ENCODE results near the gene BTBD16. TPM values are rescaled to one million over a fixed set of nuclear protein-coding genes. Genes with fewer than 3 reads are reported as not detected.

Gene BTBD16
- total RNA-seq, 1 donor, result not detected

DNA sequence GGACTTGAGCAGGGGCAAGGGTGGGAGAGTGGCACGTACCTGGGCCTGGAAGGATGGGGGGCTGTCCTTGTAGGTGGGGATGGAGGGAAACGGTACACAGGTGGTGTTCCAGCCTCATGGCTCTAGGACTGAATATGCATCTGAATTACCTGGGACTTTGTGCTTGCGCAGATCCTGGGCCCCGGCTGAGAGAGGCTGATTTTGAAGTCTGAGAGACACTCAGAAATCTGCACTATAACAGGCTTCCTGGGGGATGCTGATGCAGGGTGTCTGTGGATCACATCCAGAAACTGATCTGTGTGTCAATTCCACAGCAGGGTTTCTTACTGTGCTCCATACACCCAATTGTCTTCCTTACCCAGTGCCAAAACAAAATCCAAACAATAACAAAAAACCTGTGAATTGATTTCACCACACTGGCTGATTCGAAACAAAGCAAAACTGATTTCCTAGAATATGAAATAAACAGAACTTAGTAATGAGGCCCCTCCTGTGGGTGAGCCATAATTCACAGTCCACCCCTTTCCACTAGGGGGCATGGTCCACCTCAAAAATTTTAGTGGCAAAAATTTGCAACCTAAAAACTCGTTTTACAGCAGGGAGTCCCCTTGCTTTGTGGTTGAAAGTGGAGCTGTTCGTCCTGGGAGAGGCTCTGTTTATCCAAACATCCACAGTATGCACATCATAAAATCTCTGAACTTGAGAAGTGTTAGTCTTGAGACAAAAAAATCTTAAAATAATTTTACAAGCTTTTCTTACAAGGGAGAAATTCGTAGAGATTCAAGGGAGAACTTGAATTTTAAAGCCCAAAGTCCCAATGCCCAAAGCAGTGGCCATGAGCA lies 71.4 kb downstream of the BTBD16 start:
- no peak overlapping the region for H3K4me2 ChIP-seq (ENCODE audit: insufficient read depth, low read length)
- H4K20me1 ChIP-seq (ENCODE audit: insufficient read depth, low read length), result no peaks in the 10 kb centered on the region
- H3K27ac ChIP-seq (ENCODE audit: low read depth, low read length), result no peak overlapping the region
- peak; percentile 77 for DNase-seq (ENCODE audit: insufficient read length, low spot score, missing footprints)
- H3K4me1 ChIP-seq (ENCODE audit: insufficient read depth, low read length), result peaks cover 8% of the 10 kb centered on the region
- H2AFZ ChIP-seq (ENCODE audit: low read length), result no peak overlapping the region
- no peaks in the 10 kb centered on the region for H3K36me3 ChIP-seq (ENCODE audit: insufficient read depth, low read length)
- H3K27me3 ChIP-seq (ENCODE audit: insufficient read depth, low read length), result no peaks in the 10 kb centered on the region
- TF ChIP-seq, protein P1, sequence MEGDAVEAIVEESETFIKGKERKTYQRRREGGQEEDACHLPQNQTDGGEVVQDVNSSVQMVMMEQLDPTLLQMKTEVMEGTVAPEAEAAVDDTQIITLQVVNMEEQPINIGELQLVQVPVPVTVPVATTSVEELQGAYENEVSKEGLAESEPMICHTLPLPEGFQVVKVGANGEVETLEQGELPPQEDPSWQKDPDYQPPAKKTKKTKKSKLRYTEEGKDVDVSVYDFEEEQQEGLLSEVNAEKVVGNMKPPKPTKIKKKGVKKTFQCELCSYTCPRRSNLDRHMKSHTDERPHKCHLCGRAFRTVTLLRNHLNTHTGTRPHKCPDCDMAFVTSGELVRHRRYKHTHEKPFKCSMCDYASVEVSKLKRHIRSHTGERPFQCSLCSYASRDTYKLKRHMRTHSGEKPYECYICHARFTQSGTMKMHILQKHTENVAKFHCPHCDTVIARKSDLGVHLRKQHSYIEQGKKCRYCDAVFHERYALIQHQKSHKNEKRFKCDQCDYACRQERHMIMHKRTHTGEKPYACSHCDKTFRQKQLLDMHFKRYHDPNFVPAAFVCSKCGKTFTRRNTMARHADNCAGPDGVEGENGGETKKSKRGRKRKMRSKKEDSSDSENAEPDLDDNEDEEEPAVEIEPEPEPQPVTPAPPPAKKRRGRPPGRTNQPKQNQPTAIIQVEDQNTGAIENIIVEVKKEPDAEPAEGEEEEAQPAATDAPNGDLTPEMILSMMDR (IDR thresholded peaks at IDR 0.05; ENCODE audit: extremely low read depth, low read depth, low read length), result peak; percentile 88
- no peaks in the 10 kb centered on the region for H3K79me2 ChIP-seq (ENCODE audit: insufficient read depth, low read length)
- H3K9me3 ChIP-seq (ENCODE audit: low read depth, low read length), result no peaks in the 10 kb centered on the region
- no peak overlapping the region for H3K4me3 ChIP-seq (ENCODE audit: insufficient read depth, low read length)

DNA sequence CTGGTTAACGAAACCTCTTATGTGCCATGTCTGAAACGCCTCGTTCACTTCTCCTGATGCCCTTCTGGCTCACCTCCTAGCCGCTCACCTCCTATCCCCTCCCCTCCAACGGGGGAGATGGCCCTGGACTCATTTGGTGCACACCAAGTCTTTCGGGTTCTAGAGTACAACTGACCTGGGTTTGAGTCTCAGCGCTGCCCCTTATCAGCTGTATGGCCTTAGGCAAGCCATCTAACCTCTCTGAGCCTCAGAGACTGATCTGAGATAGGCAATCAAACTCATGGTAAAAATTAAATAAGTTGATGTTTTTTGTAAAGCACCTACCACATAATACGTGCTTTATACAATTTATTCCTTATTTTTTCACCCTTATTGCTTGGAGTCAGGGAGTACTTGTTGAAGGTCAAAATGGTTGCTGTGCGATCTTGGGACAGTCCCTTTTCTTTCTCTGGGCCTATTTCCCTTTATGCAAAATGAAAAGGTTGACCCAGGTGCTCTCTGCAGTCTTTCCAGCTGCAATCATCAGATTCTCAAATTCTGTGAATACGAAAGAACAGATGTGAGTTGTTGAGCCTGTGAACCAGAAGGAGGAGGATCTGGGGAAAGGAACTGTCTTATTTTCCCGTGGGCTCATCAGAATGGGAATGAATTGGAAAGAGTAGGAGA lies 72.2 kb downstream of the BTBD16 start:
- no peak overlapping the region for H2AFZ ChIP-seq (ENCODE audit: low read length)
- TF ChIP-seq, protein P1 (IDR thresholded peaks at IDR 0.05; ENCODE audit: extremely low read depth, low read depth, low read length), result no peak
- no peaks in the 10 kb centered on the region for H3K9me3 ChIP-seq (ENCODE audit: low read depth, low read length)
- DNase-seq (ENCODE audit: insufficient read length, low spot score, missing footprints), result no peak
- no peaks in the 10 kb centered on the region for H3K79me2 ChIP-seq (ENCODE audit: insufficient read depth, low read length)
- no peaks in the 10 kb centered on the region for H3K36me3 ChIP-seq (ENCODE audit: insufficient read depth, low read length)
- no peak overlapping the region for H3K4me3 ChIP-seq (ENCODE audit: insufficient read depth, low read length)
- H3K27ac ChIP-seq (ENCODE audit: low read depth, low read length), result no peak overlapping the region
- peaks cover 8% of the 10 kb centered on the region for H3K4me1 ChIP-seq (ENCODE audit: insufficient read depth, low read length)
- no peaks in the 10 kb centered on the region for H3K27me3 ChIP-seq (ENCODE audit: insufficient read depth, low read length)
- H3K4me2 ChIP-seq (ENCODE audit: insufficient read depth, low read length), result no peak overlapping the region
- H4K20me1 ChIP-seq (ENCODE audit: insufficient read depth, low read length), result no peaks in the 10 kb centered on the region

DNA sequence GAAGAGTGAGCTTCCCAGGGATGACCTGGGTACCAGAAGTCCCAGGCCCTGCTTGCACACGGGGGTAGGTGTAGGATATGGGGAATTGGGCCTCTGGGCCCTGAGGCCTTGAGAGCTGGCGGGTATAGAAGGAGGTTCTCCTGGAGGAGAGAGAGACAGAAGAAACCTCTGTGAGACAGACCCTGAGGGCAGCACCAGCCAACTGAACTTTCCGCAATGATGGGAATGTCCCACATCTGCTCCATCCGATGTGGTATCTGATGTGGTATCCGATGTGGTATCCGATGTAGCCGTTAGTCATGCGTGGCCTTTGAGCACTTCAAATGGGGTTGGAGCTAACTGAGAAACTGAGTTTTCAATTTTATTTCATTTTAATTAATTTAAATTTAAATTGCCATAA lies 72.8 kb downstream of the BTBD16 start:
- no peak overlapping the region for H3K4me3 ChIP-seq (ENCODE audit: insufficient read depth, low read length)
- H3K4me1 ChIP-seq (ENCODE audit: insufficient read depth, low read length), result peaks cover 8% of the 10 kb centered on the region
- H3K27me3 ChIP-seq (ENCODE audit: insufficient read depth, low read length), result no peaks in the 10 kb centered on the region
- no peak overlapping the region for H3K27ac ChIP-seq (ENCODE audit: low read depth, low read length)
- H3K36me3 ChIP-seq (ENCODE audit: insufficient read depth, low read length), result no peaks in the 10 kb centered on the region
- H4K20me1 ChIP-seq (ENCODE audit: insufficient read depth, low read length), result no peaks in the 10 kb centered on the region
- H3K4me2 ChIP-seq (ENCODE audit: insufficient read depth, low read length), result no peak overlapping the region
- H3K9me3 ChIP-seq (ENCODE audit: low read depth, low read length), result no peaks in the 10 kb centered on the region
- DNase-seq (ENCODE audit: insufficient read length, low spot score, missing footprints), result no peak
- TF ChIP-seq, protein P1 (IDR thresholded peaks at IDR 0.05; ENCODE audit: extremely low read depth, low read depth, low read length), result no peak
- no peak overlapping the region for H2AFZ ChIP-seq (ENCODE audit: low read length)
- no peaks in the 10 kb centered on the region for H3K79me2 ChIP-seq (ENCODE audit: insufficient read depth, low read length)

DNA sequence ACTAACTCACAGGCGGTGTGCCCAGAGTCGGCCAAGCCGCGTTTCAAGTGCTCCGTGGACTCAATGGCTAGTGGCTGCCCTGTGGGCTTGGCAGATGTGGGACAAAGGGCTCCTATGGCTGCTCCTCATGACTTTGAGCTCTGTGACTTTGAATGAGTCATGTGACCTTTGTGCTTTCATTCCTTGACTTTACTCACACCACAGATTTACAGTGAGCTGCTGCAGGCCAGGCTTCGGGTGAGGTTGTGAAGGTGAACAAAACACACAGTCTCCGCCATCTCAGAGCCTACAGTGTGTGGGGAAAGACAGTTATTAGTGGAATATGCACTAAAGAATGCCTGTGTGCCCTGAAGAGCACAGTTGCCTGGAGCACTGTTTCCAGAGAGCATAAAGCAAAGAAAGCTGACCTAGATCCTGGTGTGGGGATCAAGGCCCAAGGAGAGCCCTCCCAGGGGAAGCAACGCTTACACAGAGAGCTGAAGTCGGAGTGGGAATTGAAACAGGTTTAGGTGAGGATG lies 73.7 kb downstream of the BTBD16 start:
- Histone ChIP-seq H3K27ac (ENCODE audit: low read depth, low read length) (no peak overlapping the region), H3K4me1 (ENCODE audit: insufficient read depth, low read length) (peaks cover 8% of the 10 kb centered on the region), H2AFZ (ENCODE audit: low read length) (peak overlapping the region; percentile 54), H4K20me1 (ENCODE audit: insufficient read depth, low read length) (no peaks in the 10 kb centered on the region), H3K4me3 (ENCODE audit: insufficient read depth, low read length) (no peak overlapping the region), H3K4me2 (ENCODE audit: insufficient read depth, low read length) (no peak overlapping the region), H3K79me2 (ENCODE audit: insufficient read depth, low read length) (no peaks in the 10 kb centered on the region), H3K9me3 (ENCODE audit: low read depth, low read length) (no peaks in the 10 kb centered on the region), H3K36me3 (ENCODE audit: insufficient read depth, low read length) (no peaks in the 10 kb centered on the region), H3K27me3 (ENCODE audit: insufficient read depth, low read length) (no peaks in the 10 kb centered on the region)
- TF ChIP-seq, protein P1 (IDR thresholded peaks at IDR 0.05; ENCODE audit: extremely low read depth, low read depth, low read length), result no peak
- no peak for DNase-seq (ENCODE audit: insufficient read length, low spot score, missing footprints)
